LHCN-M2 (cell line): ENCODE measurements around the gene ITPRIPL2. TPM values are rescaled to one million over a fixed set of nuclear protein-coding genes. Genes with fewer than 3 reads are reported as not detected.

Source experiments
- DNase-seq: peaks from one replicate; pipeline ENCODE4 v3.0.0-alpha.2; 2012; ENCODE audit warnings: low read depth
- total RNA-seq: library from RNA; depleted of rRNA; stranded (reverse); fragments of >200 nt; gene quantifications from 2 replicates; pipeline ENCODE4 v1.2.3, GENCODE V29; 2014

ITPRIPL2 gene
- total RNA-seq, 1 experiment from 2014 or later: 42.3 TPM

GRCh38 chr16:19093631-19094541 lies 19.9 kb upstream of the ITPRIPL2 start:
- no peak for DNase-seq

DNA sequence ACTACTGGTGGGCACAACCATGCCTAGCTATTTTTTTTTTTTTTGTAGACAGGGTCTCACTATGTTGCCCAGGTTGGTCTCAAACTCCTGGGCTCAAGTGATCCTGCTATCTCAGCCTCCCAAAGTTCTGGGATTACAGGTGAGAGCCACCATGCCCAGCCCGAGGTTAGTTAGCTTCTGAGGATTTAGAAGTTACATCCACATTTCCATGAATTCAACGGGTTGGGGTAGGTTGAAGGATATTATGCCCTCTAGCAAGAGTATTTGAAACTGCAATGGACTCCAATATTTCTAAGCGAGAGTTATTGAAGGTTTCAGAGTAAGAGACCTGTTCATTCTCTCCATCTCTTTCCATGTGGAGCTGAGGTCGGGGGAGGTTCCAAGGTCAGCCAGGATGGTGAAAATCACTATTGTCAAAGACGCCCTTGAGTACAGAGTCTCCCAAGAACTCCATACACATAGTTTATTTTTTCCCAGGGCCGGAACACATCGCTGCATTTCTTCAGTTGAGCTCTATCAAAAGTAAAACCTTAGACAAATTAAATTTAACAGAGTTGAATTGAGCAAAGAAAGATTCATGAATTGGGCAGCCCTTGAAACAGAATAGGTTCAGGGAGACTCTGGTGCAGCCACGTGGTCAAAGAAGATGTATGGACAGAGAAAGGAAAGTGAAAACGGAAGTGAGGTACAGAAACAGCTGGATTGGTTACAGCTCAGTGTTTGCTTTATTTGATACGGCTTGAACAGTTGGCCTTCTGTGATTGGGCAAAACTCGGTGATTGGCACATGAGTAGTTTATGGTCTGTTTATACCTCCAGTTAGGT lies 19.0 kb upstream of the ITPRIPL2 start:
- DNase-seq: peak; percentile 39

GRCh38 chr16:19095654-19096053 lies 18.1 kb upstream of the ITPRIPL2 start:
- DNase-seq: no peak

GRCh38 chr16:19098173-19098572 lies 15.6 kb upstream of the ITPRIPL2 start:
- no peak for DNase-seq

GRCh38 chr16:19102187-19102872 lies 11.4 kb upstream of the ITPRIPL2 start:
- no peak for DNase-seq

GRCh38 chr16:19104607-19105006 lies 9.2 kb upstream of the ITPRIPL2 start:
- no peak for DNase-seq

- DNase-seq: no peak
Measured at GRCh38 chr16:19105131-19105530, 8.6 kb upstream of the ITPRIPL2 start.

DNA sequence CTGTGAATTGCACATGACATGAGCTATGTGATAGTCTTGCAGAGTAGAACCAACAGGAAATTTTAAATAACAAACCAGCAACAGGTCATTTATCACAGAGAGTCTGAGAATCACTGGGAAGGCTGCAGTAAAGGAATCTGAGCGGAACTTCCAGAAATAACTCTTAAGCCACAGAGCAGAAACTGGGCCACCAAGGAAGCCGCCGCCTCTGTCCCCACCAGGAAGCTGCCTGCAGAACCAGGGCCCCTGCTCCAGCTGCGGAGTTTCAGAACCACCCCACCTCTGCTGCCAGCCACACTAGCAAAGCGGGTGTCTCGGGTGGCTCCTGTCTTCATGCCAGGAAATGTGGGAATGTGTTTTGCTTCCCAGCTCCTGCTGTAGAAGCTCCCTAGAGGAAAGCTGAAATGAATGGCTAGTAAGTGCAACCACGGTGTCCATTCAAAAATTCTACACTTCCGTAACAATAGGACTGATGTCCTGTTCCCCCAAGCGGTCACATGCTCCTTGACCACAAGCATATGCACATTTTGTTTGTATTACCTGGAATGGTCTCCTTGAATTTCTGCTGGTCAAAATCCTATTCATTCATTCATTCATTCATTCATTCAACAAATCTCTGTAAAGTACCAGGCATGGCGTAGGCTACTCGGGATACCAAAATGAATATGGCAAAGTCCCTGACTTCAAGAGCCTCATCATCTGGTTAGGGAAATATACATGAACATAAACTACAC lies 7.7 kb upstream of the ITPRIPL2 start:
- DNase-seq: no peak

GRCh38 chr16:19106625-19107020 lies 7.1 kb upstream of the ITPRIPL2 start:
- no peak for DNase-seq

DNA sequence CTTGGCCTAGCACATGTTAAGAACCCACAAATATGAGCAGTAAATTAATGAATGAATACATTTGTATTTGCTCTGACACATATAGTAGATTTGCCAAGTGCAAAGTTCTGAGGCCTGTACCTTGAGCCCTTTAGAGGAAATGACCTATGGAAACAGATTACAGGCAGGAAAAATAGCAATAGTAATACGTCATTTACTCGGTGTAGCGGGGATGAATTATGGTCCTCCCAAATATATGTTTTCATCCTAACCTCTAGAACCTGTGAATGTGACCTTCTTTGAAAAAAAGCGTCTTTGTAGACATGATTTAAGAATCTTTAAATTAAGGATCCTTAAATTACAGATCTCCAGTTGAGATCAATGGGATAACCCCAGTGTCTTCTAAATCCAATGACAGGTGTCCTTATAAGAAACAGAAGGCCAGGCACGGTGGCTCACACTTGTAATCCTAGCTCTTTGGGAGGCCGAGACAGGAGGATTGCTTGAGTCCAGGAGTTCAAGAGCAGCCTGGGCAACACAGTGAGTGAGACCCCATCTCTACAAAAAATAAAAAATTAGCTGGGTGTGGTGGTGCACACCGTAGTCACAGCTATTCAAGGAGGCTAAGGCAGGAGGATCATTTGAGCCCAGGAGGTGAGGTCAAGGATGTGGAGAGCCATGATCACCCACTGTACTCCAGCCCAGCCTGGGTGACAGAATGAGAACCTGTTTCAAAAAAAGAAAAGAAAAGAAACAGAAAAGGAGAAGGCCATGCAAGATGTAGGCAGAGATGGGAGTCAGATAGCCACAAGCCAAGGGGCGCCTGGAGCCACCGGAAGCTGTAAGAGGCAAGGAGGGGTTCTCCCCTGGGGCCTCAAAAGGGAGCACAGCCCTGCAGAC lies 5.1 kb upstream of the ITPRIPL2 start:
- DNase-seq: no peak

DNA sequence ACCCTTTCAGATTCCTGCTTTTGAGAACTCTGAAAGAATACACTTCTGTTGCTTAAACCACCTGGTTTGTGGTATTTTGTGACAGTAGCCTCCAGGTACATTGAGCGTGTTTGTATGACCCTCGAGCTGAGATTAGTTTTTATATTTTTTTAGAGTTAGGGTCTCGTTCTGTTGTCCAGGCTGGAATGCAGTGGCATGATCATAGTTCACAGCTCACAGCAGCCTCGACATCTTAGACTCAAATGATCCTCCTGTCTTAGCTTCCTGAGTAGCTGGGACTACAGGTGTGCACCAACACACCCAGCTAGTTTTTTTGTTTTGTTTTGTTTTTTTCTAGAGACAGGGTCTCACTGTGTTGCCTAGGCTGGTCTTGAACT lies 4.5 kb upstream of the ITPRIPL2 start:
- no peak for DNase-seq

- no peak for DNase-seq
Measured at GRCh38 chr16:19110537-19111360, 3.0 kb upstream of the ITPRIPL2 start.

GRCh38 chr16:19112099-19112407 lies 1.7 kb upstream of the ITPRIPL2 start:
- DNase-seq: no peak

GRCh38 chr16:19114359-19115147 lies 789 bp downstream of the ITPRIPL2 start:
- peak; percentile 58 for DNase-seq

GRCh38 chr16:19115148-19116021 lies 1.6 kb downstream of the ITPRIPL2 start:
- DNase-seq: no peak

- no peak for DNase-seq
Measured at GRCh38 chr16:19116711-19117449, 3.1 kb downstream of the ITPRIPL2 start.

DNA sequence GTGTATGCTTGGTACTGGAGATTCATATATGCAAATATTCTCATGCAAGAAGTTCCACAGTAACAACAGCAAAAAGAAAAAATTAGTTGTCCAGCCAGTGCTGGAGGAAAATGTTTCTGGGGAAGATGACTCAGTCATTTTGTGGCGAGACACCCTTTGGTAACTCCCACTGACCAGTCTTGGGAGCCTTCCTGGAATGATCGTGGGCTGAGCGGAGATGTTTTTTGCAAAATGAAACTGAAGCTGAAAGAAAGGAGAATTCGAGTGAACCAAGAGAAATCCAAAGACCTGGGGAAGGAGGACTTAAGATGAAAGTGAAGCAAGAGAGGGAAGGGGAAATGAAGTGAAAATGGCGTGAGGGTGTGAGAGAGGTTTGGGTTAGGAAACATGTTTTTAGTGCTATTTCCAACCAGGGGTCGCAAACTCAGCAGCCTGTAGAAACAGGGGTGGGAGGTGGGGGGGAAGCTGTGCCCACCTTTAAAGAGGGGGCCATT lies 5.2 kb downstream of the ITPRIPL2 start:
- peak; percentile 91 for DNase-seq
